SK-MEL-5 (cell line): Measurements from ENCODE around the gene STK39. TPM values are rescaled to one million over a fixed set of nuclear protein-coding genes. Genes with fewer than 3 reads are reported as not detected.

Experiments used
- DNase-seq: peaks from one replicate; pipeline ENCODE4 v3.0.0-alpha.2; 2016; ENCODE audit warnings: low read depth, low spot score
- in situ Hi-C: cut with HindIII; loops from 2 replicates; pipeline ENCODE4 v1.10.0; 2016; ENCODE audit warnings: low sequenced_read_pairs, high pct_unique_total_duplicates, low pct_unique_long_range_greater_than_20kb
- total RNA-seq: library from RNA; depleted of rRNA; stranded (reverse); fragments of >200 nt; shearing (Covaris generic); gene quantifications from 2 replicates; pipeline ENCODE4 v1.2.3, GENCODE V29; 2014

The STK39 gene
- total RNA-seq, 1 experiment from 2014 or later = 8.5 TPM

DNA sequence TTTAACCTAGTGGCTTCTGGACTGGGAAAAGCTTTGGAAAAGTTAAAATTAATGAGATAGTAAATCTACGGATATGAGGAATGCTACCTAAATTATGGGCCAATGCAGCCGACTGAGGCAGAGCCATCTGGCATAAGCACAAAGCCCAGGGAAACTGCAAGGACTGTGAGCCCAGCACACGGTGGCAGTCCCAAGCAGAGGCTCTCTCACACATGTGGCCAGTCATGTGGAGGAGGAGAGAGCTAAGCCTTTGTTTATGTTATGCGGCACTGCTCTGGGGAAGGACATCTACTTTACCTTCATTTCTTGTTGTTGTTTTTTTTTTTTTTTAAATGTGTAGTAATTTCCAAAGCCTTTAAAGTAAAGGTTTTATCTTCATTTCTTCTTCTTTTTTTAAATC lies 267.0 kb downstream of the STK39 start:
- in situ Hi-C loops = no loop called here
- no peak for DNase-seq

- no peak for DNase-seq
- in situ Hi-C loops = no loop called here
Measured at GRCh38 chr2:167972746-167973145, 274.6 kb downstream of the STK39 start.

DNA sequence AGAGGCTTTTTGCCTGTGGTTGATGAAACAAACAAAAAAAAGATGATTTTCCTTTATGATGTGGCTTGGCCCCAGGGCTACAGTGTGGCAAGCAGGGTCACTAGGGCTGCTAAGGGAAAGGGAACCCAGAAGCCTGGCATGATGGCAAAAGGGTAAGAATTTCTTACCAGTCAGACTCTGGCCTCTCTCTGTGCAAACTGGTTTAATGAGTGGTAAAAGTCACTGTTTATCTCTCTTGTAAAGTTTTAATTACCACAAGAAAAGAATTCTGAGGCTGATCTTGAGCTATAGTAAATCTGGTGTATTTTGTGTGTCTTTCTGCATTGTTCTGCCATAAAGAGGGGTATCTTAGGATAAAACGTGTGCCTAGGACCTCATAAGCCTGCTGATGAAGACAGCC lies 275.4 kb downstream of the STK39 start:
- in situ Hi-C loops = no loop called here
- no peak for DNase-seq

GRCh38 chr2:167966937-167967913 lies 280.2 kb downstream of the STK39 start:
- in situ Hi-C loops = no loop called here
- DNase-seq = no peak

GRCh38 chr2:167965907-167966761 lies 281.3 kb downstream of the STK39 start:
- no peak for DNase-seq
- in situ Hi-C loops = no loop called here

DNA sequence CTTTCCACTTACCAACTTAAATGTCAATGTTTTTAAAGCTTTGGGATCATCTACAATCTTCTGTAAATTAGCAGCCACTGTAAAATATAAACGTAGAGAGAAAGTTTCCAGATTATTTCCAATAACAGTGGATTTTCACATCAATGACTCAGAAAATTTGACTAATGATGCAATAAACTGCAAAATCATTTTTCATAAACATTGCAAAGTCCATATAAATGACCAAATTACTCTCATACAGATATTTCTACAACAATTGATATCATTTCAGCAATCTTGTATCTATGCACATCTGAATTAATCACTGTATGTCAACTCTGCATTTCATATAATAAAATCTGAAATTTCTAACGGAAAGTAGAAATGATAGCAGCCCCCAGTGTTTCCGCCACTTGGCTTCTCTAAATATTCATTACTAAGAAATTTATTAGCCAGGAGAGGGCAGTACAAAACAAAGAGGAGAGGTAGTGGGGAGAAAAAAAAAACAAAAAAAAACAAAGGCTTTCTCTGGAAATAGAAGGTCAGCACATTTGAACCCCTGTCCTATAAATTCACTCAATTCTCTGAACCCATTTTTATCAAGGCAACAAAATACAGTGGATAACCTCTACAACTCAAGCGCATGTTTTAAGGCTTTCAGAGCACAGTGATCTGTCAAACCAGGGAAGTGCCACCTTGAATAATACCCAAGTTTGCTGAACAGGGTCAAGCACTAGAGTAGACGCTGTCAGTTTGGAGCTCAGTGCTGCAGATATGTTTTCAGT lies 282.6 kb downstream of the STK39 start:
- in situ Hi-C loops = no loop called here
- peak; percentile 49 for DNase-seq

DNA sequence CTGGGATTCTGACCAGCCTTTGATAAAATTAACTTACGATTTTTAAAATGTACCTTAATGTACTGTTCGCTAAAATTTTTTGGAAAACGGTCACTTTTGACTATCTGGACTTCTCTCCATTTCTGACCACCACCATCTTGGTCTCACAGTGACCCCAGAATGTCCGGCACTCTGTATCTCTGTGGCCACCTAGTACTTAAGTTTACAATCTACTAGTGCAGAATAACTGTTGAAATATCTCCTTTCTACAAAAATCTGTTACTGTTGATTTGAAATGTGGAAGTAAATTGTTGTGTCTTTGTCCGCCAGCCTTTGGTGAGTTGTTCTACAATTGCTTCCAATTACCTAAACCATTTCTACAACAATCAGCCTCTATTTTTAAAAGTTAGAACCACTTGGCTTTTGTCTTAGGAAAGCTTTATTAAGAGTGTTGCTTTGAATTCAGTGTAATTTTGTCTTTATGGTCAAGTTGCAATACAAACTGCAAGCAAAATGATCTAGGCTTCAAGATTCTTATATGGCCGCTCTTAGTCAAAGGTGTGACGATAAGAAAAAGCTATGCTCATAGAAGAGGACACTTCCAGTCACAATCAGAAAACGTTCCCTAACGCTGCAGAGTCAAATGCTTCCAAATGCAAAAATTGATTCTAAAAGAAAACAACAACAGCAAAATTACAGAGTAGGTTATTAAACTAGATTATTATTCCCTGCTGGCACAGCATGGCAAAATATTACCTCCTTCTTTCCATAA lies 283.3 kb downstream of the STK39 start:
- in situ Hi-C loops = no loop called here
- DNase-seq = no peak

DNA sequence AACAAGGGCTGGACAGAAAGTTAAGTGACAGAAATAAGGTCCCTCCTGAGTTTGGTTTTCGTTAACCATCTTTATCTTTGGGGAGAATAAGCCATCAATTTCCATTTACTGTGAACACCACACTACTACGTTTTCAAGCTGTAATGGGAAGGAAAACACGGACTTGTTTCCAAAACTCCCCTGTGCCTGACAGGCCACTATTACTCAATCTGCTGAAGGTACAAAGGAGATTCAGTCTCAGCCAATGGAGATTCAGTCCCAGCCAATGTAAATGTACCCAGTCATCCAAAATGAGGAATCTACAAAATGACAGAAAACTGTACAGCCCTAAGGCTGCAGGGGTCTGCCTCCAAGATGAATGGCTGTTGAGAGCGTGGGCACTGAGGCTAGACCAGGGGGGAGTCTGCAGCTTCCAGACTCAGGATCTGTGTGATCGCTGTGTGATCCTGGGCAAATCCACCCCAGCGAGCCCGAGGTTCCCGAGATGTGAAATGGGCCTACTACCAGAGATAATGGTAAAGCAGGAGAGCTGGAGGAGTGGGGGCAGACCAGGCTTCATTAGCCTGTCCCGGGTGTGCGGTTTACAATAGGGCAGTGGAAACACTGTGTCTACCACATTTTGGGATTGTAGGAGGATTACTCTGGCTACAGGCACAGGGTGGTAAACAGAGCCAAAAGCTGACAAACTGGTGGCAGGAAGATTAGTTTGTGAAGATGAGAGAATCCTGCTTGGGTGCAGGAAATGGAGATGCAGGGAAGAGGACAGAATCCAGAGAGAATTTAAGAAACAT lies 284.8 kb downstream of the STK39 start:
- in situ Hi-C loops = no loop called here

GRCh38 chr2:167961536-167962048 lies 285.8 kb downstream of the STK39 start:
- DNase-seq = no peak
- in situ Hi-C loops = no loop called here

More for the DNA sequence above, 284.8 kb downstream of the STK39 start:
- no peak for DNase-seq

GRCh38 chr2:167960089-167960747 lies 287.2 kb downstream of the STK39 start:
- in situ Hi-C loops = no loop called here
- DNase-seq = no peak

DNA sequence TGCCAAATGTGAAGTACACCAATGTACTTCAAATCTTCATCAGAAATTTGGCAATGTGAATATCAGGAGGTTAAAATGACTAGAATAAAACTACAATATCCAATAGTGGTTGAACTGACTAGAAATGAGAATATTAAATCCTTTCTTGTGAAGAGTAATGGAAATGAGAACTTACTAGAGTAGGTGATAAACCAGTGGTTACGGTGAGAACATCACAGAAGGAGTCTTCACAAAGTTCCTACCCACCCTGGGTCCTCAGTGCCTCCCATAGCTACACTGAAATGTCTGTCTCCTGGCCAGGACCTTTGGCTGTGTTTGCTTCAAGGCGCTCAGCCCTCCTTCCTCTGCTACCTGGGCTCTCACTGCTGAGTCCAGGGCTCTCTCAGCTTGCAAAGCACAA lies 289.7 kb downstream of the STK39 start:
- DNase-seq = no peak
- in situ Hi-C loops = no loop called here

- no peak for DNase-seq
- in situ Hi-C loops = no loop called here
Measured at GRCh38 chr2:167955264-167955906, 292.0 kb downstream of the STK39 start.

GRCh38 chr2:167954495-167954894 lies 292.9 kb downstream of the STK39 start:
- no peak for DNase-seq
- in situ Hi-C loops = no loop called here

- in situ Hi-C loops = no loop called here
- DNase-seq = no peak
Measured at GRCh38 chr2:167953776-167954175, 293.6 kb downstream of the STK39 start.

DNA sequence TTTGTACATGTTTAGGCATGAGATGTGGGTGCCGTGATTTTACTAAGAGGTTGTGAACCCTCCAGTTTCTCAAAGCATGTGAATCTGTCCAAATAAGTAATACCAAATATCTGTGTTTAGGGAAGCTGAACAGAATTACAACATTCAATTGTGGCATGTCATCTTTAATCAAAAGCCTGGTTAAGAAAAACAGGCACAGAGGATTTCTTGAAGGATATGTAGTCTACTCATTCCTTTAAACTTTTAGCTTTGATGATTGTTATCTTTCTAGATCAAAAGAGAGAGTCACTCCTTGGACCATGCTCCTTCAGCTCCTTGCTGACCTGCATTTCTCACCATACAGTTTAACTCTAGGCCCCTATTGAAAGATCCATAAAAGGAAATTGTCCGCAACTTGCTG lies 296.8 kb downstream of the STK39 start:
- in situ Hi-C loops = no loop called here

More for the DNA sequence above, 296.8 kb downstream of the STK39 start:
- DNase-seq = no peak
